ENCODE measurements around the gene LTA. TPM values are rescaled to one million over a fixed set of nuclear protein-coding genes. Genes with fewer than 3 reads are reported as not detected.
A peak's percentile ranks its signal among the peaks of the same experiment; 100 is the strongest.

Gene LTA
- total RNA-seq, 1 experiment from 2014 or later: not detected

GRCh38 chr6:31528821-31529328 is 43.2 kb upstream of the LTA start, which contains the start of gene MCCD1:
TSS of gene MCCD1 (plus strand) at chr6:31528962. CDS start at chr6:31529015, 53 bp downstream.
- CTCF ChIA-PET: interaction anchor here (1.8 kb wide), 1 partner anchor 13 kb away, joined by 11 read pairs; the partner anchor contains the start of gene DDX39B
- intact Hi-C loops (cut with micrococcal nuclease; ENCODE audit: unreplicated experiment): no loop called here

GRCh38 chr6:31529329-31530150 is 42.5 kb upstream of the LTA start:
- peak overlapping the region; percentile 22 for H3K27ac Mint-ChIP-seq (ENCODE audit: unreplicated experiment)
- TF ChIP-seq CTCF (IDR thresholded peaks at IDR 0.05; ENCODE audit: unreplicated experiment): no peak

More at GRCh38 chr6:31528821-31529328, 43.2 kb upstream of the LTA start, which contains the start of gene MCCD1:
- Mint-ChIP-seq H3K9me3 (ENCODE audit: low read depth, unreplicated experiment) (no peaks in the 10 kb centered on the region), H3K4me3 (ENCODE audit: low read depth, unreplicated experiment) (no peak within 1 kb of the TSS), H3K4me1 (ENCODE audit: low read depth, unreplicated experiment) (peaks cover 32% of the 10 kb centered on the region), H3K27ac (ENCODE audit: unreplicated experiment) (peak within 1 kb of the TSS; percentile 22), H3K36me3 (ENCODE audit: insufficient read depth, unreplicated experiment) (peaks cover 58% of the 10 kb centered on the region), H3K27me3 (ENCODE audit: unreplicated experiment) (no peaks in the 10 kb centered on the region)
- TF ChIP-seq CTCF (IDR thresholded peaks at IDR 0.05; ENCODE audit: unreplicated experiment): no peak
- no TSS peak for BruUV-seq (replicated peaks)
- no peak for DNase-seq

GRCh38 chr6:31530659-31531058 is 41.4 kb upstream of the LTA start:
- DNase-seq: no peak
- CTCF ChIA-PET: interaction anchor here (0.7 kb wide), 1 partner anchor 21 kb away, joined by 6 read pairs; no protein-coding TSS in a partner anchor
- Mint-ChIP-seq H3K9me3 (ENCODE audit: low read depth, unreplicated experiment) (no peaks in the 10 kb centered on the region), H3K27me3 (ENCODE audit: unreplicated experiment) (no peaks in the 10 kb centered on the region), H3K4me1 (ENCODE audit: low read depth, unreplicated experiment) (peaks cover 37% of the 10 kb centered on the region), H3K36me3 (ENCODE audit: insufficient read depth, unreplicated experiment) (peaks cover 76% of the 10 kb centered on the region), H3K27ac (ENCODE audit: unreplicated experiment) (peak overlapping the region; percentile 22), H3K4me3 (ENCODE audit: low read depth, unreplicated experiment) (no peak overlapping the region)
- no peak for TF ChIP-seq CTCF (IDR thresholded peaks at IDR 0.05; ENCODE audit: unreplicated experiment)
- intact Hi-C loops (cut with micrococcal nuclease; ENCODE audit: unreplicated experiment): no loop called here
- TSS peak; percentile 1 for BruUV-seq (replicated peaks)

More at GRCh38 chr6:31529329-31530150, 42.5 kb upstream of the LTA start:
- Mint-ChIP-seq H3K36me3 (ENCODE audit: insufficient read depth, unreplicated experiment) (peaks cover 65% of the 10 kb centered on the region), H3K4me1 (ENCODE audit: low read depth, unreplicated experiment) (peaks cover 32% of the 10 kb centered on the region), H3K4me3 (ENCODE audit: low read depth, unreplicated experiment) (no peak overlapping the region), H3K9me3 (ENCODE audit: low read depth, unreplicated experiment) (no peaks in the 10 kb centered on the region), H3K27me3 (ENCODE audit: unreplicated experiment) (no peaks in the 10 kb centered on the region)
- CTCF ChIA-PET: interaction anchor here (0.6 to 1.8 kb wide), 2 partner anchors 9 to 12 kb away, joined by 3 to 11 read pairs; partner anchors contain the start of gene DDX39B
- DNase-seq: no peak
- intact Hi-C loops (cut with micrococcal nuclease; ENCODE audit: unreplicated experiment): no loop called here
- BruUV-seq (replicated peaks): no TSS peak

- CTCF ChIA-PET: interaction anchor here (0.7 kb wide), 1 partner anchor 20 kb away, joined by 6 read pairs; no protein-coding TSS in a partner anchor
- H3K36me3 Mint-ChIP-seq (ENCODE audit: insufficient read depth, unreplicated experiment): peaks cover 81% of the 10 kb centered on the region
- H3K9me3 Mint-ChIP-seq (ENCODE audit: low read depth, unreplicated experiment): no peaks in the 10 kb centered on the region
- H3K4me1 Mint-ChIP-seq (ENCODE audit: low read depth, unreplicated experiment): peaks cover 37% of the 10 kb centered on the region
- no peak overlapping the region for H3K27ac Mint-ChIP-seq (ENCODE audit: unreplicated experiment)
- H3K27me3 Mint-ChIP-seq (ENCODE audit: unreplicated experiment): no peaks in the 10 kb centered on the region
- BruUV-seq (replicated peaks): no TSS peak
- DNase-seq: no peak
- H3K4me3 Mint-ChIP-seq (ENCODE audit: low read depth, unreplicated experiment): no peak overlapping the region
- TF ChIP-seq CTCF (IDR thresholded peaks at IDR 0.05; ENCODE audit: unreplicated experiment): no peak
- intact Hi-C loops (cut with micrococcal nuclease; ENCODE audit: unreplicated experiment): no loop called here
Observed at GRCh38 chr6:31531162-31531561, 40.9 kb upstream of the LTA start.
